Measurements from ENCODE around the gene FMNL2. TPM values are rescaled to one million over a fixed set of nuclear protein-coding genes. Genes with fewer than 3 reads are reported as not detected.

Gene FMNL2
- total RNA-seq, 1 experiment from 2014 or later: 33.6 TPM

GRCh38 chr2:152454960-152455359 lies 120.0 kb downstream of the FMNL2 start:
- Histone ChIP-seq H3T11ph (ENCODE audit: low read length) (no peak overlapping the region), H2BK15ac (ENCODE audit: low read depth, low read length) (no peak overlapping the region), H2BK20ac (ENCODE audit: low read depth, low read length, poor library complexity, severe bottlenecking) (no peak overlapping the region), H3K23ac (ENCODE audit: insufficient read length, low read depth, low read length) (no peak overlapping the region), H3K9me3 (ENCODE audit: control insufficient read depth, low read depth, low read length) (no peaks in the 10 kb centered on the region), H4K5ac (ENCODE audit: insufficient read length, low read depth, low read length) (no peak overlapping the region), H3K23me2 (ENCODE audit: insufficient read length, low read depth, low read length, poor library complexity, severe bottlenecking) (no peaks in the 10 kb centered on the region), H3K56ac (ENCODE audit: insufficient read length, low read depth, low read length) (no peak overlapping the region), H3K4ac (ENCODE audit: low read depth, low read length) (no peak overlapping the region), H4K20me1 (ENCODE audit: control insufficient read depth, insufficient read depth, insufficient read length) (no peaks in the 10 kb centered on the region), H3K14ac (ENCODE audit: insufficient read depth, low read length) (no peak overlapping the region), H3K9ac (ENCODE audit: extremely low read depth, insufficient read length, low read length) (no peak overlapping the region), H2BK12ac (ENCODE audit: insufficient read length, low read depth, low read length) (no peak overlapping the region), H3K79me2 (ENCODE audit: insufficient read depth, low read length) (peaks cover 8% of the 10 kb centered on the region; the same call in 1 of the 2 replicates), H3K4me2 (ENCODE audit: insufficient read depth, insufficient read length, low read length) (no peak overlapping the region), H4K8ac (replicated peaks; ENCODE audit: insufficient read length, low read depth, low read length) (no peak overlapping the region), H2BK5ac (ENCODE audit: insufficient read length, low read length) (no peak overlapping the region), H4K91ac (ENCODE audit: insufficient read length, low read depth, low read length) (no peak overlapping the region), H2BK120ac (ENCODE audit: low read depth, low read length, poor library complexity, severe bottlenecking) (no peak overlapping the region), H3K18ac (ENCODE audit: insufficient read length, low read depth, low read length) (no peak overlapping the region), H2AFZ (ENCODE audit: low read length) (no peak overlapping the region), H3K4me1 (ENCODE audit: insufficient read depth, low read length) (peaks cover 18% of the 10 kb centered on the region), H3K27me3 (ENCODE audit: insufficient read depth, low read length) (no peaks in the 10 kb centered on the region), H3K27ac (ENCODE audit: insufficient read length, low read depth, low read length) (no peak overlapping the region), H2AK5ac (ENCODE audit: insufficient read length, low read length) (no peak overlapping the region), H3K79me1 (ENCODE audit: insufficient read depth, low read depth, low read length, poor library complexity, severe bottlenecking) (no peaks in the 10 kb centered on the region)
- DNase-seq: no peak
- Mint-ChIP-seq H3K27ac (peak overlapping the region; percentile 59 to 90 (median 74); a peak in 6 of 7 replicates), H3K27me3 (ENCODE audit: low read depth) (no peaks in the 10 kb centered on the region), H3K36me3 (ENCODE audit: insufficient read depth in 1 of 3, low read depth in 3 of 3) (peaks cover 0 to 13% (median 5%) of the 10 kb centered on the region in 3 experiments; a peak in 5 of 7 replicates), H3K4me1 (peaks cover 56 to 61% of the 10 kb centered on the region in 2 experiments), H3K4me3 (no peak overlapping the region), H3K9me3 (no peaks in the 10 kb centered on the region)
- no peak for TF ChIP-seq CTCF (conservative IDR thresholded peaks at IDR 0.05)
- no CpG with 5 or more reads among the region's 1 CpG for WGBS (ENCODE audit: extremely low coverage, insufficient read length, low lambda C conversion rate)

All from H9 (cell line).